Measurements from ENCODE around the gene MAD1L1. TPM values are rescaled to one million over a fixed set of nuclear protein-coding genes. Genes with fewer than 3 reads are reported as not detected.

Gene MAD1L1
- total RNA-seq, 2 experiments from 2014 or later: 58.3 to 65.3 TPM

GRCh38 chr7:2080477-2080876, 152.3 kb downstream of the MAD1L1 start:
- ChIA-PET POLR2A (interaction anchor here (0.6 kb wide), 1 partner anchor 20 kb away, joined by 3 read pairs; no protein-coding TSS in a partner anchor), CTCF (ENCODE audit: unreplicated experiment) (no interaction called here)
- H2AFZ ChIP-seq (ENCODE audit: low read length): no peak overlapping the region
- no peaks in the 10 kb centered on the region for H3K79me2 ChIP-seq (ENCODE audit: insufficient read depth, low read depth, low read length)
- intact Hi-C loops (cut with micrococcal nuclease; ENCODE audit: unreplicated experiment): no loop called here
- no peaks in the 10 kb centered on the region for H4K20me1 ChIP-seq (ENCODE audit: insufficient read depth, low read length)
- no peak overlapping the region for H3K4me3 ChIP-seq (ENCODE audit: low read depth, low read length, poor library complexity, severe bottlenecking)
- DNase-seq (ENCODE audit: low spot score): no peak
- H3K4me2 ChIP-seq (ENCODE audit: low read length): no peak overlapping the region
- H3K9me2 ChIP-seq (ENCODE audit: insufficient read depth, low read length): no peaks in the 10 kb centered on the region
- H3K9me3 ChIP-seq (ENCODE audit: low read length): no peaks in the 10 kb centered on the region
- no peaks in the 10 kb centered on the region for H3K4me1 ChIP-seq (ENCODE audit: insufficient read depth, low read length, poor library complexity, severe bottlenecking)
- H3K27ac ChIP-seq (ENCODE audit: low read depth, low read length, poor library complexity, severe bottlenecking): no peak overlapping the region
- BruUV-seq (replicated peaks): no TSS peak
- TF ChIP-seq EZH2phosphoT487 (IDR thresholded peaks at IDR 0.05; ENCODE audit: borderline replicate concordance, low read depth, low read length) (no peak), CTCF (conservative IDR thresholded peaks at IDR 0.05; ENCODE audit: low read length) (no peak)
- H3K36me3 ChIP-seq (ENCODE audit: insufficient read depth, low read length): 0 out of 2 replicates have a peak, but pooled peaks cover 4% of the 10 kb centered on the region

GRCh38 chr7:2080060-2080387, 152.7 kb downstream of the MAD1L1 start:
- Histone ChIP-seq H3K4me2 (ENCODE audit: low read length) (no peak overlapping the region), H3K27ac (ENCODE audit: low read depth, low read length, poor library complexity, severe bottlenecking) (no peak overlapping the region)

More at GRCh38 chr7:2080060-2080387, 152.7 kb downstream of the MAD1L1 start:
- Histone ChIP-seq H4K20me1 (ENCODE audit: insufficient read depth, low read length) (no peaks in the 10 kb centered on the region), H3K9me2 (ENCODE audit: insufficient read depth, low read length) (no peaks in the 10 kb centered on the region), H3K36me3 (ENCODE audit: insufficient read depth, low read length) (0 out of 2 replicates have a peak, but pooled peaks cover 4% of the 10 kb centered on the region), H2AFZ (ENCODE audit: low read length) (no peak overlapping the region), H3K4me3 (ENCODE audit: low read depth, low read length, poor library complexity, severe bottlenecking) (no peak overlapping the region), H3K4me1 (ENCODE audit: insufficient read depth, low read length, poor library complexity, severe bottlenecking) (no peaks in the 10 kb centered on the region), H3K9me3 (ENCODE audit: low read length) (no peaks in the 10 kb centered on the region), H3K79me2 (ENCODE audit: insufficient read depth, low read depth, low read length) (no peaks in the 10 kb centered on the region)
- DNase-seq (ENCODE audit: low spot score): no peak
- TF ChIP-seq CTCF (conservative IDR thresholded peaks at IDR 0.05; ENCODE audit: low read length) (no peak), EZH2phosphoT487 (IDR thresholded peaks at IDR 0.05; ENCODE audit: borderline replicate concordance, low read depth, low read length) (no peak)
- POLR2A ChIA-PET: interaction anchor here (0.6 kb wide), 1 partner anchor 20 kb away, joined by 3 read pairs; no protein-coding TSS in a partner anchor
- intact Hi-C loops (cut with micrococcal nuclease; ENCODE audit: unreplicated experiment): no loop called here
- no TSS peak for BruUV-seq (replicated peaks)
- CTCF ChIA-PET (ENCODE audit: unreplicated experiment): no interaction called here

Measured in OCI-LY7 (cell line).